WTC11 (cell line): Measurements from ENCODE around the gene TIMM10B. TPM values are rescaled to one million over a fixed set of nuclear protein-coding genes. Genes with fewer than 3 reads are reported as not detected.

Experiments used
- AFF4 ChIP-seq: sonication (generic); formaldehyde crosslinking; IDR thresholded peaks from 2 replicates; pipeline ENCODE4 v1.8.1; 2023; ENCODE audit warnings: mild to moderate bottlenecking, missing genetic modification reagents, borderline replicate concordance
- ARID4B ChIP-seq: sonication (generic); formaldehyde crosslinking; IDR thresholded peaks from 2 replicates; pipeline ENCODE4 v1.8.0; 2023; ENCODE audit warnings: missing genetic modification reagents, mild to moderate bottlenecking, borderline replicate concordance
- ATF1 ChIP-seq: sonication (generic); formaldehyde crosslinking; IDR thresholded peaks from 2 replicates; pipeline ENCODE4 v1.8.1; 2023; ENCODE audit warnings: mild to moderate bottlenecking, moderate library complexity, missing genetic modification reagents
- ATF2 ChIP-seq: sonication (generic); formaldehyde crosslinking; IDR thresholded peaks from 2 replicates; pipeline ENCODE4 v1.8.1; 2022; ENCODE audit warnings: low read depth, missing genetic modification reagents, borderline replicate concordance
- CTCF ChIP-seq: fragments of 200-600 bp; IDR thresholded peaks from 2 replicates; pipeline ENCODE4 v1.8.0; 2022; ENCODE audit warnings: antibody characterized with exemption
- E2F4 ChIP-seq: sonication (generic); formaldehyde crosslinking; IDR thresholded peaks from 2 replicates; pipeline ENCODE4 v1.8.1; 2022; ENCODE audit warnings: low read depth, mild to moderate bottlenecking, moderate library complexity, missing genetic modification reagents, borderline replicate concordance
- E2F5 ChIP-seq: sonication (generic); formaldehyde crosslinking; IDR thresholded peaks from 2 replicates; pipeline ENCODE4 v1.8.1; 2022; ENCODE audit warnings: mild to moderate bottlenecking, moderate library complexity, missing genetic modification reagents
- ERG ChIP-seq: fragments of 250-450 bp; sonication (Bioruptor Pico); IDR thresholded peaks from 2 replicates; pipeline ENCODE4 v1.8.0; 2021; ENCODE audit warnings: mild to moderate bottlenecking
- FOXK1 ChIP-seq: sonication (generic); formaldehyde crosslinking; IDR thresholded peaks from 2 replicates; pipeline ENCODE4 v1.8.0; 2022; ENCODE audit warnings: mild to moderate bottlenecking, moderate library complexity, missing genetic modification reagents
- JUN ChIP-seq: sonication (generic); formaldehyde crosslinking; IDR thresholded peaks from 2 replicates; pipeline ENCODE4 v1.8.0; 2023; ENCODE audit warnings: mild to moderate bottlenecking, missing genetic modification reagents
- KAT7 ChIP-seq: sonication (generic); formaldehyde crosslinking; IDR thresholded peaks from 2 replicates; pipeline ENCODE4 v1.8.1; 2023; ENCODE audit warnings: missing genetic modification reagents, mild to moderate bottlenecking, borderline replicate concordance
- NR3C1 ChIP-seq: sonication (generic); formaldehyde crosslinking; conservative IDR thresholded peaks from 2 replicates; pipeline ENCODE4 v1.8.1; 2023; ENCODE audit warnings: low read depth, mild to moderate bottlenecking, missing genetic modification reagents
- PRDM15 ChIP-seq: sonication (generic); formaldehyde crosslinking; IDR thresholded peaks from 2 replicates; pipeline ENCODE4 v1.8.0; 2022; ENCODE audit warnings: missing genetic modification reagents
- TP53 ChIP-seq: sonication (generic); formaldehyde crosslinking; IDR thresholded peaks from 2 replicates; pipeline ENCODE4 v1.8.1; 2023; ENCODE audit warnings: mild to moderate bottlenecking, missing genetic modification reagents
- USF2 ChIP-seq: sonication (generic); formaldehyde crosslinking; IDR thresholded peaks from 2 replicates; pipeline ENCODE4 v1.8.1; 2023; ENCODE audit warnings: mild to moderate bottlenecking, missing genetic modification reagents, moderate library complexity
- ZNF416 ChIP-seq: fragments of 250-450 bp; sonication (Bioruptor Pico); IDR thresholded peaks from 2 replicates; pipeline ENCODE4 v1.9.0; 2021; ENCODE audit warnings: mild to moderate bottlenecking, inconsistent platforms
- total RNA-seq: library from RNA; stranded (reverse); gene quantifications from 3 replicates; pipeline ENCODE4 v1.2.3, GENCODE V29; 2021

Gene TIMM10B
- total RNA-seq, 1 experiment from 2014 or later, result 35.8 TPM

GRCh38 chr11:6481012-6481923, at the start of gene TIMM10B, which contains the start of gene ARFIP2 (continued):
- TF ChIP-seq ARID4B (CRISPR knock-in tag) (no peak; the same call in 1 of the 2 replicates), ATF2 (CRISPR knock-in tag) (no peak), E2F5 (CRISPR knock-in tag) (no peak; the same call in 1 of the 2 replicates), CTCF (no peak), ZNF416 (no peak), ERG (no peak), AFF4 (CRISPR knock-in tag) (no peak), PRDM15 (CRISPR knock-in tag) (no peak), USF2 (CRISPR knock-in tag) (peak; percentile 59), E2F4 (CRISPR knock-in tag) (0 out of 2 replicates have a peak, but pooled peaks have one; percentile 34), ATF1 (CRISPR knock-in tag) (peak; percentile 86; the same call in 1 of the 2 replicates), KAT7 (peak; percentile 65), TP53 (CRISPR knock-in tag) (no peak), JUN (CRISPR knock-in tag) (peak; percentile 30; the same call in 1 of the 2 replicates), NR3C1 (CRISPR knock-in tag) (0 out of 2 replicates have a peak, but pooled peaks have one; percentile 63), FOXK1 (CRISPR knock-in tag) (peak; percentile 97)
